Activated naive CD4-positive, alpha-beta T cell treated with anti-CD3 and anti-CD28 coated beads, Interleukin-2, amount 50 U/mL, for 72 hours (primary cell): Measurements from ENCODE around the gene GALNT18. TPM values are rescaled to one million over a fixed set of nuclear protein-coding genes. Genes with fewer than 3 reads are reported as not detected.
A peak's percentile ranks its signal among the peaks of the same experiment; 100 is the strongest.

Experiments
- ATAC-seq, 2 donors: fragments of 150-1000 bp; cut with Tn5 transposase; 2 replicates each; pipeline ENCODE4 v1.10.0; 2021; ENCODE audit warnings: mild to moderate bottlenecking in 2 of 2, moderate library complexity in 2 of 2
- DNase-seq, 2 donors: peaks; one replicate each; pipeline ENCODE4 v3.0.0; 2021 to 2022; ENCODE audit warnings: low spot score in 2 of 2
- H3K27ac Mint-ChIP-seq, 2 donors: one replicate each; pipeline ENCODE4 v1.8.0; 2022; ENCODE audit warnings: mild to moderate bottlenecking in 2 of 2, mixed read lengths in 2 of 2
- H3K36me3 Mint-ChIP-seq, 2 donors: one replicate each; pipeline ENCODE4 v1.8.0; 2022; ENCODE audit warnings: mixed read lengths in 2 of 2
- H3K9me3 Mint-ChIP-seq, 2 donors: one replicate each; pipeline ENCODE4 v1.8.0; 2022; ENCODE audit warnings: mixed read lengths in 2 of 2
- total RNA-seq, 2 donors: library from RNA; stranded (reverse); gene quantifications; one replicate each; pipeline ENCODE4 v1.2.3, GENCODE V29; 2022

The GALNT18 gene
- total RNA-seq, 2 donors from 2014 or later: 2.0 to 19.2 TPM

GRCh38 chr11:11345099-11345498, 276.7 kb downstream of the GALNT18 start:
- DNase-seq (no peak), ATAC-seq (no peak)
- Mint-ChIP-seq H3K36me3 (no peaks in the 10 kb centered on the region), H3K27ac (no peak overlapping the region), H3K9me3 (no peaks in the 10 kb centered on the region)

- Mint-ChIP-seq H3K9me3 (no peaks in the 10 kb centered on the region), H3K36me3 (no peaks in the 10 kb centered on the region)
- no peak for DNase-seq
Measured at GRCh38 chr11:11344045-11344444, 277.8 kb downstream of the GALNT18 start.

GRCh38 chr11:11338304-11338703, 283.5 kb downstream of the GALNT18 start:
- no peak overlapping the region for H3K27ac Mint-ChIP-seq
- H3K36me3 Mint-ChIP-seq: peaks cover 0 to 6% of the 10 kb centered on the region in 2 donors
- ATAC-seq: no peak
- no peaks in the 10 kb centered on the region for H3K9me3 Mint-ChIP-seq
- DNase-seq: no peak

More at GRCh38 chr11:11344045-11344444, 277.8 kb downstream of the GALNT18 start:
- peak overlapping the region in 1 of 2 donors; percentile 61 for H3K27ac Mint-ChIP-seq
- peak; percentile 59 to 65 for ATAC-seq

GRCh38 chr11:11336664-11337063, 285.1 kb downstream of the GALNT18 start:
- DNase-seq: no peak
- no peak for ATAC-seq
- no peak overlapping the region for H3K27ac Mint-ChIP-seq
- H3K9me3 Mint-ChIP-seq: no peaks in the 10 kb centered on the region
- peaks cover 0 to 6% of the 10 kb centered on the region in 2 donors for H3K36me3 Mint-ChIP-seq

GRCh38 chr11:11335043-11335442, 286.8 kb downstream of the GALNT18 start:
- H3K36me3 Mint-ChIP-seq: peaks cover 0 to 6% of the 10 kb centered on the region in 2 donors
- DNase-seq (no peak), ATAC-seq (no peak)
- H3K9me3 Mint-ChIP-seq: no peaks in the 10 kb centered on the region
- H3K27ac Mint-ChIP-seq: no peak overlapping the region

- no peaks in the 10 kb centered on the region for H3K9me3 Mint-ChIP-seq
- ATAC-seq (no peak), DNase-seq (no peak)
- H3K36me3 Mint-ChIP-seq: peaks cover 0 to 6% of the 10 kb centered on the region in 2 donors
- H3K27ac Mint-ChIP-seq: no peak overlapping the region
Measured at GRCh38 chr11:11334607-11335006, 287.2 kb downstream of the GALNT18 start.

GRCh38 chr11:11332141-11332710, 289.6 kb downstream of the GALNT18 start:
- Mint-ChIP-seq H3K36me3 (peaks cover 0 to 1% of the 10 kb centered on the region in 2 donors), H3K9me3 (no peaks in the 10 kb centered on the region), H3K27ac (no peak overlapping the region)
- ATAC-seq (no peak), DNase-seq (no peak)

- H3K9me3 Mint-ChIP-seq: no peaks in the 10 kb centered on the region
- no peak for DNase-seq
- no peak overlapping the region for H3K27ac Mint-ChIP-seq
- peaks cover 0 to 6% of the 10 kb centered on the region in 2 donors for H3K36me3 Mint-ChIP-seq
- peak; percentile 30 to 33 for ATAC-seq
Measured at GRCh38 chr11:11329062-11329806, 292.6 kb downstream of the GALNT18 start.

- Mint-ChIP-seq H3K9me3 (peaks cover 4 to 7% of the 10 kb centered on the region in 2 donors), H3K36me3 (peaks cover 0 to 13% of the 10 kb centered on the region in 2 donors), H3K27ac (no peak overlapping the region)
- no peak for DNase-seq
- no peak for ATAC-seq
Measured at GRCh38 chr11:11324090-11324489, 297.7 kb downstream of the GALNT18 start.

GRCh38 chr11:11322101-11322500, 299.7 kb downstream of the GALNT18 start:
- H3K9me3 Mint-ChIP-seq: peaks cover 4 to 7% of the 10 kb centered on the region in 2 donors
- H3K36me3 Mint-ChIP-seq: peaks cover 0 to 12% of the 10 kb centered on the region in 2 donors

GRCh38 chr11:11320825-11321224, 301.0 kb downstream of the GALNT18 start:
- Mint-ChIP-seq H3K27ac (peak overlapping the region in 1 of 2 donors; percentile 22), H3K9me3 (peaks cover 4 to 7% of the 10 kb centered on the region in 2 donors), H3K36me3 (peaks cover 0 to 8% of the 10 kb centered on the region in 2 donors)
- DNase-seq (no peak), ATAC-seq (no peak)

More at GRCh38 chr11:11322101-11322500, 299.7 kb downstream of the GALNT18 start:
- H3K27ac Mint-ChIP-seq: no peak overlapping the region
- DNase-seq (no peak), ATAC-seq (no peak)

- Mint-ChIP-seq H3K27ac (no peak overlapping the region), H3K9me3 (peaks cover 4 to 7% of the 10 kb centered on the region in 2 donors), H3K36me3 (peaks cover 0 to 8% of the 10 kb centered on the region in 2 donors)
- DNase-seq (no peak), ATAC-seq (no peak)
Measured at GRCh38 chr11:11318961-11319360, 302.8 kb downstream of the GALNT18 start.

GRCh38 chr11:11318461-11318860, 303.3 kb downstream of the GALNT18 start:
- H3K27ac Mint-ChIP-seq: no peak overlapping the region
- DNase-seq: no peak
- no peak for ATAC-seq
- peaks cover 4 to 7% of the 10 kb centered on the region in 2 donors for H3K9me3 Mint-ChIP-seq
- H3K36me3 Mint-ChIP-seq: peaks cover 0 to 3% of the 10 kb centered on the region in 2 donors

GRCh38 chr11:11316651-11317230, 305.1 kb downstream of the GALNT18 start:
- Mint-ChIP-seq H3K9me3 (no peaks in the 10 kb centered on the region), H3K36me3 (no peaks in the 10 kb centered on the region), H3K27ac (no peak overlapping the region)
- DNase-seq (no peak), ATAC-seq (no peak)

GRCh38 chr11:11313902-11314692, 307.7 kb downstream of the GALNT18 start:
- ATAC-seq (no peak), DNase-seq (no peak)
- H3K9me3 Mint-ChIP-seq: peaks cover 0 to 3% of the 10 kb centered on the region in 2 donors
- no peak overlapping the region for H3K27ac Mint-ChIP-seq
- no peaks in the 10 kb centered on the region for H3K36me3 Mint-ChIP-seq

GRCh38 chr11:11313426-11313825, 308.4 kb downstream of the GALNT18 start:
- ATAC-seq (no peak), DNase-seq (no peak)
- no peaks in the 10 kb centered on the region for H3K36me3 Mint-ChIP-seq
- no peak overlapping the region for H3K27ac Mint-ChIP-seq
- H3K9me3 Mint-ChIP-seq: peaks cover 0 to 7% of the 10 kb centered on the region in 2 donors

GRCh38 chr11:11312738-11313137, 309.1 kb downstream of the GALNT18 start:
- DNase-seq (no peak), ATAC-seq (no peak)
- H3K27ac Mint-ChIP-seq: no peak overlapping the region
- peaks cover 0 to 9% of the 10 kb centered on the region in 2 donors for H3K9me3 Mint-ChIP-seq
- no peaks in the 10 kb centered on the region for H3K36me3 Mint-ChIP-seq
